Transverse colon (tissue), 4 donors: Measurements from ENCODE around the gene PDE4B.

Experiments
- CTCF ChIP-seq, 5 experiments: fragments of 200-600 bp in 3 of 5; fragments of 450-650 bp in 2 of 5; sonication (generic) in 3 of 5; IDR thresholded peaks; 1 replicate in 2 of 5; 2 replicates in 3 of 5; pipeline ENCODE4 v1.5.1; 2016 to 2017; ENCODE audit warnings: antibody characterized with exemption in 5 of 5, inconsistent platforms in 3 of 5, mild to moderate bottlenecking in 2 of 5, moderate library complexity in 1 of 5
- POLR2A ChIP-seq: fragments of 450-650 bp; IDR thresholded peaks from one replicate; pipeline ENCODE4 v1.6.1; 2016; ENCODE audit warnings: antibody characterized with exemption, mild to moderate bottlenecking, moderate library complexity
- POLR2AphosphoS5 ChIP-seq, 3 donors: sonication (generic); formaldehyde crosslinking; IDR thresholded peaks; one replicate each; pipeline ENCODE4 v1.6.1; 2016; ENCODE audit warnings: antibody characterized with exemption in 3 of 3

- TF ChIP-seq CTCF (IDR thresholded peaks at IDR 0.05): peak in 1 of 5 experiments; percentile 9
- no peak for TF ChIP-seq POLR2AphosphoS5 (IDR thresholded peaks at IDR 0.05)
- no peak for TF ChIP-seq POLR2A
Measured at GRCh38 chr1:66354311-66355201, 561.9 kb downstream of the PDE4B start.
